OCI-LY3 (cell line): ENCODE measurements around the gene CAMK2D.
"Not testable (repeated sequence)": the region's sequence is repeated elsewhere in the genome, so short reads cannot be mapped to it uniquely, and the experiment has no call there.

Experiments
- CTCF ChIP-seq: fragments of 200-600, 300-600 bp; sonication (generic); IDR thresholded peaks from 2 replicates; pipeline ENCODE4 v1.5.1; 2014; ENCODE audit warnings: antibody characterized with exemption, low read length, low read depth
- EZH2phosphoT487 ChIP-seq: fragments of 200-600 bp; shearing (Covaris generic); IDR thresholded peaks from 2 replicates; pipeline ENCODE4 v1.6.1; 2018; ENCODE audit warnings: antibody characterized with exemption, mixed run types, low read depth

GRCh38 chr4:113763923-113764322, 2.4 kb upstream of the CAMK2D start:
- TF ChIP-seq CTCF, EZH2phosphoT487: not testable (repeated sequence)
